ENCODE data around the gene LRMDA.

GRCh38 chr10:76356557-76356956, 925.1 kb downstream of the LRMDA start:
- TF ChIP-seq EP300 (IDR thresholded peaks at IDR 0.05) = no peak
- no peak for TF ChIP-seq CTCF (IDR thresholded peaks at IDR 0.05)
- TF ChIP-seq POLR2AphosphoS5 (IDR thresholded peaks at IDR 0.05) = no peak
- no peak for TF ChIP-seq POLR2A (IDR thresholded peaks at IDR 0.05)
